Measurements from ENCODE around the gene ACACA.

GRCh38 chr17:37214416-37214815 is 192.2 kb downstream of the ACACA start:
- TF ChIP-seq ELK4 (IDR thresholded peaks at IDR 0.05; ENCODE audit: borderline replicate concordance, low read depth, low read length), result no peak
- TF ChIP-seq ZNF266 (tag by site-specific recombination; IDR thresholded peaks at IDR 0.05; ENCODE audit: low read depth), result no peak

Data from HEK293 (cell line).